Activated B cell treated with CpG ODN at 0.5 μM for 24 hours (primary cell): ENCODE data around the gene ASB13. TPM values are rescaled to one million over a fixed set of nuclear protein-coding genes. Genes with fewer than 3 reads are reported as not detected.

Source experiments
- ATAC-seq: fragments of 200-7000 bp; cut with Tn5 transposase; one replicate; pipeline ENCODE4 v1.10.0; 2021; ENCODE audit warnings: low read depth, mild to moderate bottlenecking, moderate library complexity
- CTCF ChIA-PET: fragments of 350-600 bp; sonication (Branson Sonifier 250); formaldehyde crosslinking; loops from one replicate; lab custom pipeline; 2021; ENCODE audit warnings: antibody characterized with exemption; lab: Charles Lee
- POLR2A ChIA-PET: fragments of 350-600 bp; sonication (Branson Sonifier 250); formaldehyde crosslinking; loops from one replicate; lab custom pipeline; 2021; ENCODE audit warnings: antibody characterized with exemption; lab: Charles Lee
- DNase-seq: peaks from one replicate; pipeline ENCODE4 v3.0.0; 2022
- H3K27ac Mint-ChIP-seq: one replicate; pipeline ENCODE4 v1.8.0; 2020; ENCODE audit warnings: mixed read lengths
- H3K27me3 Mint-ChIP-seq: one replicate; pipeline ENCODE4 v1.8.0; 2021; ENCODE audit warnings: mixed read lengths
- H3K36me3 Mint-ChIP-seq: one replicate; pipeline ENCODE4 v1.8.0; 2021; ENCODE audit warnings: low read depth, mixed read lengths
- H3K4me1 Mint-ChIP-seq: one replicate; pipeline ENCODE4 v1.8.0; 2021; ENCODE audit warnings: mixed read lengths
- H3K4me3 Mint-ChIP-seq: one replicate; pipeline ENCODE4 v1.8.0; 2020; ENCODE audit warnings: mild to moderate bottlenecking, mixed read lengths
- H3K9me3 Mint-ChIP-seq: one replicate; pipeline ENCODE4 v1.8.0; 2020; ENCODE audit warnings: mixed read lengths
- intact Hi-C: fragments of 100-400 bp; cut with micrococcal nuclease; formaldehyde crosslinking; loops from one replicate; pipeline ENCODE4 v1.15.1; 2024
- total RNA-seq: library from RNA; stranded (reverse); gene quantifications from 2 replicates; pipeline ENCODE4 v1.2.3, GENCODE V29; 2022
- TF ChIP-seq, protein P1 (sequence below): fragments of 200-600 bp; IDR thresholded peaks from one replicate; pipeline ENCODE4 v1.8.0; 2022; ENCODE audit warnings: antibody characterized with exemption, mild to moderate bottlenecking

Gene ASB13
- total RNA-seq, 1 donor from 2014 or later: 3.3 TPM

DNA sequence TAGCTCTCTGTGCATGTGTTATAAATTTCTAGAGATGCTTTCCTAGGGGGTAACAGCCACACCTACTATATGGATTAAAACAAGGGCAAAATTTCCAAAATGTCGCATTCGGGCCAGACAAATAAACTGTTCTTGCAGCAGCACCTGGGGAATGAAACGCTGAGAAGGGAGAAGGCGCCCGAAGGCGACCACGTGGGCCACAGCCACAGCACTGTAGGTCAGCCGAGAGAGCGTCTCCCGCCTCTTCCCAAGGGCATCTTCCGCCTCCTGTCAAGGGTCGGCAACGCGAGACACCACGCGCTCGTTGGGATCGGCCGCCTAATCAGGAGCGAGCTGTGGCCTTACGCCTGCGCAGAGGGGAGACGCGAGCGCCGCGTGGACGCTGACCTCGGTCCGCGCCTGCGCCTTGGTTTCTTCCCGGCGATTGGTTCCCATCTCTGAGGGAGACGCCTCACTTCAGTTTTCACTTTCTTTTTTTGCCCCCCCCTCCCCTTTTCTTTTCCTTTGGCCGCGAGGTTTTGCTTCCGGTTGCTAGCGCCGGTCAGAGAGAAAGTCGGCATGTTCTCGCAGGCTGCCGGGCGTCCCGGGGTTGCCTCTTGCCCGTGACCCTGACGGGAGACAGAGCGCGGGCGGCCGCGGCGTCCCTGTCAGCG is 18.0 kb upstream of the ASB13 start, which contains the start of gene TASOR2:
TSS of gene TASOR2 (plus strand) at position 521 of the 653 bp plus-strand sequence. CDS start 35,805 bp downstream, outside the sequence.
- ATAC-seq (peak; percentile 83), DNase-seq (peak; percentile 94)
- Mint-ChIP-seq H3K9me3 (no peaks in the 10 kb centered on the region), H3K4me1 (peaks cover 44% of the 10 kb centered on the region), H3K4me3 (peak within 1 kb of the TSS; percentile 99), H3K36me3 (peaks cover 20% of the 10 kb centered on the region), H3K27ac (peak within 1 kb of the TSS; percentile 94), H3K27me3 (no peaks in the 10 kb centered on the region)
- intact Hi-C loops: loop anchor here (1.0 to 2.0 kb wide), 7 partner anchors 18 to 404 kb away; partner anchors contain the start of genes ANKRD16, ASB13, IL15RA and RBM17
- POLR2A ChIA-PET: interaction anchor here (0.5 to 2.2 kb wide), 10 partner anchors 9 to 291 kb away, joined by 3 to 15 read pairs (median 4); partner anchors contain the start of gene GDI2
- CTCF ChIA-PET: interaction anchor here (0.6 kb wide), 1 partner anchor 17 kb away, joined by 3 read pairs; no protein-coding TSS in a partner anchor
- TF ChIP-seq, protein P1, sequence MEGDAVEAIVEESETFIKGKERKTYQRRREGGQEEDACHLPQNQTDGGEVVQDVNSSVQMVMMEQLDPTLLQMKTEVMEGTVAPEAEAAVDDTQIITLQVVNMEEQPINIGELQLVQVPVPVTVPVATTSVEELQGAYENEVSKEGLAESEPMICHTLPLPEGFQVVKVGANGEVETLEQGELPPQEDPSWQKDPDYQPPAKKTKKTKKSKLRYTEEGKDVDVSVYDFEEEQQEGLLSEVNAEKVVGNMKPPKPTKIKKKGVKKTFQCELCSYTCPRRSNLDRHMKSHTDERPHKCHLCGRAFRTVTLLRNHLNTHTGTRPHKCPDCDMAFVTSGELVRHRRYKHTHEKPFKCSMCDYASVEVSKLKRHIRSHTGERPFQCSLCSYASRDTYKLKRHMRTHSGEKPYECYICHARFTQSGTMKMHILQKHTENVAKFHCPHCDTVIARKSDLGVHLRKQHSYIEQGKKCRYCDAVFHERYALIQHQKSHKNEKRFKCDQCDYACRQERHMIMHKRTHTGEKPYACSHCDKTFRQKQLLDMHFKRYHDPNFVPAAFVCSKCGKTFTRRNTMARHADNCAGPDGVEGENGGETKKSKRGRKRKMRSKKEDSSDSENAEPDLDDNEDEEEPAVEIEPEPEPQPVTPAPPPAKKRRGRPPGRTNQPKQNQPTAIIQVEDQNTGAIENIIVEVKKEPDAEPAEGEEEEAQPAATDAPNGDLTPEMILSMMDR: no peak

DNA sequence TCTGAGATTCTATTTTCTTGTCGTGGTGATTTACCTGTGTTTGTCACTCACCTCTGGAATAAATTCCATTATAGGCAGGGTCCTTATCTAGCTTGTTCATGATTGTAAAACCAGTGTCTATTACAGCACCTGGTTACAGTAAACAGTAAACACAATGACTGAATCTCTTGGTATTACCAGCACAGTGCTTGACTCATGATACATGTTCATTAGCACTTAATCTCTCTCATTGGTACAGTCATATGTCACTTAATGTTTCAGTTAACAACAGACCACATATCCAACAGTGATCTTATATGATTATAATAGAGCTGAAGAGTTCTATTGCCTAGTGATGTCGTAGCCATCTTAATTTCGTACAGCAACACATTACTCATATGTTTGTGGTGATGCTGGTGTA is 16.7 kb upstream of the ASB13 start:
- no peak overlapping the region for H3K4me3 Mint-ChIP-seq
- POLR2A ChIA-PET: no interaction called here
- CTCF ChIA-PET: no interaction called here
- H3K36me3 Mint-ChIP-seq: peaks cover 13% of the 10 kb centered on the region
- H3K27me3 Mint-ChIP-seq: peaks cover 3% of the 10 kb centered on the region
- no peaks in the 10 kb centered on the region for H3K9me3 Mint-ChIP-seq
- H3K27ac Mint-ChIP-seq: no peak overlapping the region
- TF ChIP-seq, protein P1: no peak
- DNase-seq (no peak), ATAC-seq (no peak)
- peaks cover 35% of the 10 kb centered on the region for H3K4me1 Mint-ChIP-seq
- intact Hi-C loops: no loop called here

DNA sequence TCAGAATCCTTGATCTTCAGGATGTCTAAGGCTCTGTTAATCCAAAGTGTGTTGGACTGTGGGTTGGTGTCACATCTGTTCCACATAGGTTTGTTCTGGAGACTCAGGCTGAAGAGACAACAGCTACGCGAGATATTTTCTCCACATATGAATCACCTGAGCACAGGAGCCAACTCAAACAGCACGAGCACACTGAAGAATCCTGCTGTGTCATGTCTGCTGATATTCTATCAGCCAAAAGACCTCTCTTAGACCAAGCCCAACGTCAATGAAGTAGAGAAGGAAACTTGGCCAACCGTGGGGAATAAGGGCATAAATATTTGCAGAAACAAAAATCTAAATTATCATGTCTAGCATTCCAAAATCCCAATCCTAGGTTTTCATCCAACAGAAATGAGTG is 15.5 kb upstream of the ASB13 start:
- DNase-seq (no peak), ATAC-seq (no peak)
- Mint-ChIP-seq H3K4me3 (no peak overlapping the region), H3K9me3 (no peaks in the 10 kb centered on the region), H3K27ac (no peak overlapping the region), H3K27me3 (peaks cover 3% of the 10 kb centered on the region), H3K36me3 (peaks cover 13% of the 10 kb centered on the region), H3K4me1 (peaks cover 23% of the 10 kb centered on the region)
- POLR2A ChIA-PET: no interaction called here
- CTCF ChIA-PET: no interaction called here
- TF ChIP-seq, protein P1: no peak
- intact Hi-C loops: no loop called here

DNA sequence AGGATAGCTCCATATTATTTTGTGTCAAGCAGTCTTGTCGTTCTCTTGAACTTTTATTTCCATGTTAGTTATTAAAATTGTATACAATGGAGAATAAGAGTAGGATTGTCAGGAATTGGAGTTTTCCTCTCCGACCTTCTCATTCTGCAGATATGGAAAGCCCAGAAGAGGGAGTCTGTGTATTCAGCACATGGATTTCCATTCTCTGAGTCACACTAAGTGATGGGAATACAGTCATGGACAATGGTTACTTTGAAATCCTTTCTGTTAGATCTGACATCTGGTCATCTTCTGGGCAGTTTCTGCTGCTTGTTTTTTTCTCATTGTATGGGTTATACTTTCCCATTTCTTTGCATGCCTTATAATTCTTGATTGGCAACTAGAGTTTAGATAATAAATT is 13.2 kb upstream of the ASB13 start:
- CTCF ChIA-PET: no interaction called here
- intact Hi-C loops: no loop called here

DNA sequence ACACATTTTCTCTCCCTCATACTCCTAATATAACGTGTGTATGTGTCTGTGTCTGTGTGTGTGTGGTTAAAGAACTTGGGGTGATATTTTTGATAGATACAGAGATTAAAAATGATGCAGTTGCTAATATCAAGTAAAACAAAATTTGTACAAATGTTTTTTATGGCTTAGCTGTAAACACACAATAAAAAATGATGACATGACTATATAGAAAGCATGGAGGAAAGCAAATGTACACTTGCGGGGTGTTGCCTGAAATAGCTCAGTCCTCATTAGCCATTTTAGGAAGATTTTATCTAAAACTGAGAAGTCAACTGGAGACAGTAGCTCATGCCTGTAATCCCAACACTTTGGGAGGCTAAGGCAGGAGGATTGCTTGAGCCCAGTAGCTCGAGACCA is 12.6 kb upstream of the ASB13 start:
- Mint-ChIP-seq H3K4me3 (no peak overlapping the region), H3K4me1 (peaks cover 3% of the 10 kb centered on the region), H3K36me3 (no peaks in the 10 kb centered on the region), H3K27me3 (peaks cover 3% of the 10 kb centered on the region), H3K9me3 (peaks cover 2% of the 10 kb centered on the region), H3K27ac (no peak overlapping the region)
- intact Hi-C loops: no loop called here
- ChIA-PET POLR2A (no interaction called here), CTCF (no interaction called here)
- TF ChIP-seq, protein P1: no peak
- ATAC-seq (no peak), DNase-seq (no peak)

More for the DNA sequence above, 13.2 kb upstream of the ASB13 start:
- no peak for ATAC-seq
- Mint-ChIP-seq H3K4me1 (peaks cover 8% of the 10 kb centered on the region), H3K27ac (no peak overlapping the region), H3K9me3 (no peaks in the 10 kb centered on the region), H3K36me3 (peaks cover 5% of the 10 kb centered on the region), H3K4me3 (no peak overlapping the region), H3K27me3 (peaks cover 3% of the 10 kb centered on the region)
- POLR2A ChIA-PET: no interaction called here
- no peak for DNase-seq
- TF ChIP-seq, protein P1: no peak
